Gastrocnemius medialis (tissue), 4 donors: ENCODE data around the gene FAM114A1. TPM values are rescaled to one million over a fixed set of nuclear protein-coding genes. Genes with fewer than 3 reads are reported as not detected.

Experiments used
- ATAC-seq, 2 donors: fragments of 150-250 bp; one replicate each; pipeline ENCODE4 v1.9.1; 2016
- DNase-seq, 2 donors: peaks; one replicate each; pipeline ENCODE4 v3.0.0-alpha.2; 2019
- H3K27ac ChIP-seq, 4 donors: fragments of 200-600 bp; sonication (generic); 1 replicate in 1 of 4; 2 replicates in 3 of 4; pipeline ENCODE4 v1.5.1; 2016 to 2018; ENCODE audit warnings: mild to moderate bottlenecking in 2 of 4, moderate library complexity in 1 of 4
- H3K27me3 ChIP-seq, 3 donors: fragments of 200-600 bp; sonication (generic) in 2 of 3; 1 replicate in 1 of 3; 2 replicates in 2 of 3; pipeline versions ENCODE4 v1.5.1 to v1.6.0; 2016 to 2019; ENCODE audit warnings: mild to moderate bottlenecking in 1 of 3, moderate library complexity in 1 of 3
- H3K36me3 ChIP-seq, 2 donors: fragments of 200-600 bp; sonication (generic) in 1 of 2; one replicate each; pipeline ENCODE4 v1.5.1; 2017 to 2018
- H3K4me1 ChIP-seq, 2 donors: fragments of 200-600 bp; sonication (generic) in 1 of 2; one replicate each; pipeline ENCODE4 v1.5.1; 2016 to 2017; ENCODE audit warnings: mild to moderate bottlenecking in 2 of 2
- H3K4me3 ChIP-seq, 4 donors: fragments of 200-600 bp; sonication (generic) in 3 of 4; 1 replicate in 1 of 4; 2 replicates in 3 of 4; pipeline ENCODE4 v1.5.1; 2016 to 2019; ENCODE audit warnings: mild to moderate bottlenecking in 2 of 4
- H3K9me3 ChIP-seq, 3 donors: fragments of 200-600 bp; sonication (generic) in 2 of 3; 1 replicate in 1 of 3; 2 replicates in 2 of 3; pipeline ENCODE4 v1.5.1; 2016 to 2019
- CTCF ChIP-seq, 5 experiments: fragments of 450-650 bp in 3 of 5; fragments of 200-600 bp in 2 of 5; sonication (generic) in 2 of 5; IDR thresholded peaks in 4 of 5; conservative IDR thresholded peaks in 1 of 5; 1 replicate in 4 of 5; 2 replicates in 1 of 5; pipeline ENCODE4 v1.5.1; 2016 to 2019; ENCODE audit warnings: antibody characterized with exemption in 5 of 5, mild to moderate bottlenecking in 3 of 5, moderate library complexity in 3 of 5
- POLR2A ChIP-seq, 2 donors: fragments of 450-650 bp; IDR thresholded peaks; one replicate each; pipeline ENCODE4 v1.6.1; 2017; ENCODE audit warnings: antibody characterized with exemption in 2 of 2, mild to moderate bottlenecking in 2 of 2, moderate library complexity in 2 of 2
- in situ Hi-C, 4 donors: fragments of 200-750 bp; cut with MboI; loops; one replicate each; pipeline versions ENCODE4 v1.15.0 to v1.8.0; 2017; ENCODE audit warnings: low sequenced_read_pairs in 4 of 4
- intact Hi-C: fragments of 100-400 bp; cut with DNase I; formaldehyde crosslinking; loops from one replicate; pipeline ENCODE4 v1.15.1; 2023; ENCODE audit warnings: low total_unique reads
- total RNA-seq, 4 donors: library from RNA; depleted of rRNA; stranded (reverse); fragments of >200 nt; gene quantifications; one replicate each; pipeline versions ENCODE4 v1.1.0 to v1.2.3, GENCODE V29; 2016

The FAM114A1 gene
- total RNA-seq, 4 donors from 2014 or later, result 23.2 to 47.5 (median 27.4) TPM

- no peak overlapping the region for H3K4me3 ChIP-seq
- in situ Hi-C loops (no loop called here), intact Hi-C loops (no loop called here)
- no peak overlapping the region for H3K27ac ChIP-seq
- ATAC-seq (no peak), DNase-seq (no peak)
- TF ChIP-seq POLR2A (IDR thresholded peaks at IDR 0.05), result no peak
- no peak for TF ChIP-seq CTCF (IDR thresholded peaks at IDR 0.05 in 4 of 5, conservative IDR thresholded peaks at IDR 0.05 in 1 of 5)
- no peaks in the 10 kb centered on the region for H3K4me1 ChIP-seq
- H3K27me3 ChIP-seq, result no peaks in the 10 kb centered on the region
- H3K9me3 ChIP-seq, result no peaks in the 10 kb centered on the region
- no peaks in the 10 kb centered on the region for H3K36me3 ChIP-seq
Observed at GRCh38 chr4:38832206-38832605, 35.4 kb upstream of the FAM114A1 start.

GRCh38 chr4:38832624-38833528, 34.7 kb upstream of the FAM114A1 start:
- Histone ChIP-seq H3K9me3 (no peaks in the 10 kb centered on the region), H3K4me3 (no peak overlapping the region), H3K36me3 (no peaks in the 10 kb centered on the region), H3K27me3 (no peaks in the 10 kb centered on the region), H3K4me1 (no peaks in the 10 kb centered on the region), H3K27ac (no peak overlapping the region)
- DNase-seq (no peak), ATAC-seq (no peak)
- intact Hi-C loops, result no loop called here
- in situ Hi-C loops, result no loop called here
- TF ChIP-seq CTCF (IDR thresholded peaks at IDR 0.05 in 4 of 5, conservative IDR thresholded peaks at IDR 0.05 in 1 of 5) (no peak), POLR2A (IDR thresholded peaks at IDR 0.05) (no peak)

- in situ Hi-C loops, result no loop called here
- H3K4me1 ChIP-seq, result no peaks in the 10 kb centered on the region
- intact Hi-C loops, result no loop called here
- no peak overlapping the region for H3K27ac ChIP-seq
- ATAC-seq (no peak), DNase-seq (no peak)
- H3K4me3 ChIP-seq, result no peak overlapping the region
- H3K36me3 ChIP-seq, result no peaks in the 10 kb centered on the region
- H3K27me3 ChIP-seq, result no peaks in the 10 kb centered on the region
- H3K9me3 ChIP-seq, result no peaks in the 10 kb centered on the region
- no peak for TF ChIP-seq CTCF (IDR thresholded peaks at IDR 0.05 in 4 of 5, conservative IDR thresholded peaks at IDR 0.05 in 1 of 5)
- TF ChIP-seq POLR2A (IDR thresholded peaks at IDR 0.05), result no peak
Observed at GRCh38 chr4:38834570-38834969, 33.0 kb upstream of the FAM114A1 start.

- no peak for ATAC-seq
Observed at GRCh38 chr4:38837334-38837733, 30.3 kb upstream of the FAM114A1 start.

More at GRCh38 chr4:38837334-38837733, 30.3 kb upstream of the FAM114A1 start:
- intact Hi-C loops (no loop called here), in situ Hi-C loops (no loop called here)
- DNase-seq, result no peak
- Histone ChIP-seq H3K36me3 (no peaks in the 10 kb centered on the region), H3K9me3 (no peaks in the 10 kb centered on the region), H3K27me3 (no peaks in the 10 kb centered on the region), H3K4me1 (no peaks in the 10 kb centered on the region), H3K4me3 (no peak overlapping the region), H3K27ac (no peak overlapping the region)
- TF ChIP-seq CTCF (IDR thresholded peaks at IDR 0.05 in 4 of 5, conservative IDR thresholded peaks at IDR 0.05 in 1 of 5), result no peak
- no peak for TF ChIP-seq POLR2A (IDR thresholded peaks at IDR 0.05)
